CD14-positive monocyte (primary cell): Measurements from ENCODE around the gene KCNH5. TPM values are rescaled to one million over a fixed set of nuclear protein-coding genes. Genes with fewer than 3 reads are reported as not detected.

Experiments
- DNase-seq, 3 donors: peaks; one replicate each; pipeline ENCODE4 v3.0.0-alpha.2; 2011 to 2022
- H2AFZ ChIP-seq: 2 replicates; pipeline ENCODE4 v1.6.0; 2012; ENCODE audit warnings: mild to moderate bottlenecking, low read depth, low read length, inconsistent platforms; ENCODE audit not compliant: insufficient read depth, poor library complexity, severe bottlenecking
- H3K27ac ChIP-seq, 2 donors: 1 replicate in 1 of 2; 2 replicates in 1 of 2; pipeline ENCODE4 v1.5.1; 2012 to 2013; ENCODE audit warnings: low read length in 2 of 2, control low read depth in 1 of 2, inconsistent platforms in 1 of 2, low read depth in 1 of 2, mild to moderate bottlenecking in 1 of 2
- H3K27me3 ChIP-seq, 2 donors: one replicate each; pipeline versions ENCODE4 v1.6.0 to v1.6.1; 2011 to 2013; ENCODE audit warnings: low read length in 2 of 2; ENCODE audit not compliant: control insufficient read depth in 2 of 2, insufficient read depth in 2 of 2
- H3K36me3 ChIP-seq, 2 donors: replicated peaks in 1 of 2; 1 replicate in 1 of 2; 2 replicates in 1 of 2; pipeline versions ENCODE4 v1.5.1 to v1.6.1; 2012 to 2013; ENCODE audit warnings: low read length in 2 of 2, control low read depth in 1 of 2, inconsistent platforms in 1 of 2, mild to moderate bottlenecking in 1 of 2; ENCODE audit not compliant: insufficient read depth in 2 of 2, control insufficient read depth in 1 of 2
- H3K4me1 ChIP-seq, 2 donors: 1 replicate in 1 of 2; 2 replicates in 1 of 2; pipeline versions ENCODE4 v1.5.1 to v1.6.1; 2012 to 2013; ENCODE audit warnings: low read length in 2 of 2, control low read depth in 1 of 2, inconsistent platforms in 1 of 2, mild to moderate bottlenecking in 1 of 2, moderate library complexity in 1 of 2; ENCODE audit not compliant: insufficient read depth in 2 of 2, control insufficient read depth in 1 of 2
- H3K4me2 ChIP-seq: replicated peaks from 2 replicates; pipeline ENCODE3; 2012; ENCODE audit warnings: low read length, moderate library complexity, mild to moderate bottlenecking; ENCODE audit not compliant: poor library complexity, severe bottlenecking; ENCODE audit errors: extremely low read depth
- H3K4me3 ChIP-seq, 3 experiments: fragments of 200-600 bp in 1 of 3; sonication (generic) in 1 of 3; replicated peaks in 1 of 3; 1 replicate in 2 of 3; 2 replicates in 1 of 3; pipeline ENCODE4 v1.5.1; 2011 to 2013; ENCODE audit warnings: low read length in 3 of 3, mild to moderate bottlenecking in 3 of 3, control low read depth in 2 of 3, low read depth in 2 of 3, inconsistent platforms in 1 of 3, moderate library complexity in 1 of 3
- H3K79me2 ChIP-seq: 2 replicates; pipeline ENCODE4 v1.6.0; 2012; ENCODE audit warnings: mild to moderate bottlenecking, control low read depth, inconsistent platforms, low read length, moderate library complexity; ENCODE audit not compliant: insufficient read depth
- H3K9ac ChIP-seq: 2 replicates; pipeline ENCODE4 v1.6.0; 2017; ENCODE audit warnings: low read length, mild to moderate bottlenecking; ENCODE audit not compliant: insufficient read depth, poor library complexity, severe bottlenecking
- H3K9me3 ChIP-seq, 2 donors: replicated peaks in 1 of 2; 1 replicate in 1 of 2; 2 replicates in 1 of 2; pipeline versions ENCODE4 v1.5.1 to v1.6.1; 2012 to 2013; ENCODE audit warnings: low read length in 2 of 2, control low read depth in 1 of 2; ENCODE audit not compliant: control insufficient read depth in 1 of 2, insufficient read depth in 1 of 2
- H4K20me1 ChIP-seq: 2 replicates; pipeline ENCODE4 v1.6.0; 2012; ENCODE audit warnings: mild to moderate bottlenecking, low read length, control low read depth, moderate library complexity; ENCODE audit not compliant: insufficient read depth
- H3K27ac Mint-ChIP-seq, 7 donors: one replicate each; pipeline ENCODE4 v1.8.0; 2020; ENCODE audit warnings: mild to moderate bottlenecking in 7 of 7, mixed read lengths in 7 of 7, moderate library complexity in 6 of 7, inconsistent platforms in 2 of 7
- H3K27me3 Mint-ChIP-seq, 3 donors: one replicate each; pipeline ENCODE4 v1.8.0; 2021 to 2022; ENCODE audit warnings: low read depth in 3 of 3, mild to moderate bottlenecking in 3 of 3, mixed read lengths in 3 of 3, moderate library complexity in 3 of 3, inconsistent platforms in 1 of 3
- H3K36me3 Mint-ChIP-seq, 2 donors: one replicate each; pipeline ENCODE4 v1.8.0; 2020; ENCODE audit warnings: mixed read lengths in 2 of 2, inconsistent platforms in 1 of 2, mild to moderate bottlenecking in 1 of 2
- H3K4me1 Mint-ChIP-seq: one replicate; pipeline ENCODE4 v1.8.0; 2020; ENCODE audit warnings: mild to moderate bottlenecking, mixed read lengths
- H3K4me3 Mint-ChIP-seq, 2 donors: one replicate each; pipeline ENCODE4 v1.8.0; 2020; ENCODE audit warnings: mild to moderate bottlenecking in 2 of 2, mixed read lengths in 2 of 2, moderate library complexity in 1 of 2
- H3K9me3 Mint-ChIP-seq, 7 donors: one replicate each; pipeline ENCODE4 v1.8.0; 2020 to 2022; ENCODE audit warnings: mixed read lengths in 7 of 7, mild to moderate bottlenecking in 6 of 7, moderate library complexity in 6 of 7, inconsistent platforms in 2 of 7
- WGBS: methylation state at CpG from one replicate; pipeline ENCODE4 v1.1.5; 2013; ENCODE audit warnings: missing lambda C conversion rate; ENCODE audit not compliant: insufficient coverage; 5-methylcytosine and 5-hydroxymethylcytosine counted together
- intact Hi-C, 2 donors: fragments of 100-400 bp; cut with micrococcal nuclease; formaldehyde crosslinking; loops; one replicate each; pipeline versions ENCODE4 v1.15.0 to v1.15.1; 2023
- polyA plus RNA-seq, 3 donors: library from polyadenylated mRNA; depleted of rRNA in 1 of 3; unstranded in 2 of 3; stranded (reverse) in 1 of 3; fragments of 300-500 nt in 2 of 3; fragments of >200 nt in 1 of 3; fragmentation: Illumina TruSeq in 2 of 3; gene quantifications; 1 replicate in 2 of 3; 2 replicates in 1 of 3; pipeline ENCODE4 v1.2.3, GENCODE V29; 2012 to 2021
- TF ChIP-seq, protein P1 (sequence below): fragments of 200-600 bp; IDR thresholded peaks from one replicate; pipeline ENCODE4 v1.8.0; 2022; ENCODE audit warnings: antibody characterized with exemption, mild to moderate bottlenecking

KCNH5 gene
- polyA plus RNA-seq, 3 donors = not detected

DNA sequence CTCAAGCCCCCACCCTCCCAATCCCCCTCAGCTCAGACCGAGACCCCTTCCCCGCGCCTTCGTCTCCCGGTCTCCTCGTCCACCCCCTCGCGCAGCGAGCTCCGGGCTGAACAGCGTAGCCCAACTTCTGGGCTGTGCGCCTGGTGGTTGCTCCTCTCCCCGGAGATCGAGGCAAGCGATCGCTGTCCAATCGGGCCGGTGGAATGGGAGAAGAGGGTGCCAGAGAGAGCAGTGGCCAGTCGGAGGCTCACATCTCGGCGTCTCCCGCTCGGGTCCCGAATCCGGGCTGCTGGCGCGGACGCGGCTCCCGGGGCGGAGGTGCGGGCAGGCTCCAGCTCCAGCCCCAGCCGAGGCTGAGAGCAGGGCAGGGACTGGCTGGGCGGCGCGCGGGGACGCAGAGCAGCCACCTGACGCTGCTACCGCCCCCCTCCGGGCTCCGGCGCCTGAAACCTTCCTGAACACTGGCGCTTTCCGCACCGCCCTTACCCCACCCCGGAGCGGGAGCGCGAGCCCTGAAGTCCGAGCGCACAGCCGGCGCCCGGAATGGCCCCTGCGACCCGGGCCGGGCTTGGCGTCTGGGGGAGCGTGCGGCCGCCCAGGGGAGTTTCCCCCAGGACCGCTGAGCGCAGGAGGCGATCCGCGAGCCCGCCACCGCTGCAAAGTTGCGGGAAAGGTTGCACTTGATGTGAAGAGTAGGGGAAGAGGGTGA is 508 bp upstream of the KCNH5 start:
- Histone ChIP-seq H3K36me3 (no peaks in the 10 kb centered on the region), H3K27ac (no peak overlapping the region), H3K4me2 (no peak overlapping the region), H3K4me1 (no peaks in the 10 kb centered on the region), H3K79me2 (no peaks in the 10 kb centered on the region), H4K20me1 (no peaks in the 10 kb centered on the region), H3K4me3 (no peak overlapping the region), H3K9ac (no peak overlapping the region), H3K9me3 (peaks cover 0 to 9% of the 10 kb centered on the region in 2 donors), H2AFZ (no peak overlapping the region), H3K27me3 (peaks cover 17 to 38% of the 10 kb centered on the region in 2 donors)
- Mint-ChIP-seq H3K4me1 (no peaks in the 10 kb centered on the region), H3K27ac (no peak overlapping the region), H3K4me3 (peak overlapping the region in 1 of 2 donors; percentile 85), H3K9me3 (peaks cover 0 to 12% (median 3%) of the 10 kb centered on the region in 7 donors), H3K36me3 (no peaks in the 10 kb centered on the region), H3K27me3 (peaks cover 36 to 42% (median 41%) of the 10 kb centered on the region in 3 donors)
- TF ChIP-seq, protein P1, sequence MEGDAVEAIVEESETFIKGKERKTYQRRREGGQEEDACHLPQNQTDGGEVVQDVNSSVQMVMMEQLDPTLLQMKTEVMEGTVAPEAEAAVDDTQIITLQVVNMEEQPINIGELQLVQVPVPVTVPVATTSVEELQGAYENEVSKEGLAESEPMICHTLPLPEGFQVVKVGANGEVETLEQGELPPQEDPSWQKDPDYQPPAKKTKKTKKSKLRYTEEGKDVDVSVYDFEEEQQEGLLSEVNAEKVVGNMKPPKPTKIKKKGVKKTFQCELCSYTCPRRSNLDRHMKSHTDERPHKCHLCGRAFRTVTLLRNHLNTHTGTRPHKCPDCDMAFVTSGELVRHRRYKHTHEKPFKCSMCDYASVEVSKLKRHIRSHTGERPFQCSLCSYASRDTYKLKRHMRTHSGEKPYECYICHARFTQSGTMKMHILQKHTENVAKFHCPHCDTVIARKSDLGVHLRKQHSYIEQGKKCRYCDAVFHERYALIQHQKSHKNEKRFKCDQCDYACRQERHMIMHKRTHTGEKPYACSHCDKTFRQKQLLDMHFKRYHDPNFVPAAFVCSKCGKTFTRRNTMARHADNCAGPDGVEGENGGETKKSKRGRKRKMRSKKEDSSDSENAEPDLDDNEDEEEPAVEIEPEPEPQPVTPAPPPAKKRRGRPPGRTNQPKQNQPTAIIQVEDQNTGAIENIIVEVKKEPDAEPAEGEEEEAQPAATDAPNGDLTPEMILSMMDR = no peak
- DNase-seq = no peak
- intact Hi-C loops = no loop called here
- WGBS = 2% methylated on average over 57 of the region's 70 CpGs

DNA sequence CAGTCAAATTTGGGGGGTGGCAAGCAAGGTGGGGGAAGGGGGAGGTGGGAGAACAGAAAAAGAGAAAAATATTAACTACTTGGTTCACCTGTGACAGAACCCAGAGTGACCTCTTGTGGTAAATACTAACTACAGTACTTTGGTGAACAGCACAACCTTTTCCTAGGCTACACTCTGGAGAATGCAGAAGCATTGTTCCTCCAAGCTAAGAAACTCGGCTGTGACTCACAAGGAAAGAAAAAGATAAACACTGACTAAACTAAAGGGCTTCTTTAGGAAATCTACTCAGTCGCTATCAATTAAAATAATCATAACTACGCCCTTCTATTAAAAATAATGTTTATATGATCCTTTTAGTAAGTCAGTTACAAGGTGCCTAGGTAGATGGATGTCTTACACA is 5.4 kb downstream of the KCNH5 start:
- TF ChIP-seq, protein P1 = no peak
- Mint-ChIP-seq H3K27me3 (peaks cover 6 to 9% (median 8%) of the 10 kb centered on the region in 3 donors), H3K4me3 (no peak overlapping the region), H3K27ac (no peak overlapping the region), H3K9me3 (peaks cover 0 to 6% (median 0%) of the 10 kb centered on the region in 7 donors), H3K4me1 (no peaks in the 10 kb centered on the region), H3K36me3 (no peaks in the 10 kb centered on the region)
- DNase-seq = no peak
- Histone ChIP-seq H3K9ac (no peak overlapping the region), H3K9me3 (peaks cover 0 to 1% of the 10 kb centered on the region in 2 donors), H2AFZ (no peak overlapping the region), H3K27ac (no peak overlapping the region), H3K36me3 (no peaks in the 10 kb centered on the region), H3K27me3 (peaks cover 6 to 18% of the 10 kb centered on the region in 2 donors), H3K4me3 (no peak overlapping the region), H3K4me2 (no peak overlapping the region), H3K79me2 (no peaks in the 10 kb centered on the region), H3K4me1 (no peaks in the 10 kb centered on the region), H4K20me1 (no peaks in the 10 kb centered on the region)
- WGBS = 0% methylated on average over 1 of the region's 3 CpGs
- intact Hi-C loops = no loop called here
